ENCODE measurements around the gene HSD3B2. TPM values are rescaled to one million over a fixed set of nuclear protein-coding genes. Genes with fewer than 3 reads are reported as not detected.

HSD3B2 gene
- polyA plus RNA-seq, 1 experiment: not detected

DNA sequence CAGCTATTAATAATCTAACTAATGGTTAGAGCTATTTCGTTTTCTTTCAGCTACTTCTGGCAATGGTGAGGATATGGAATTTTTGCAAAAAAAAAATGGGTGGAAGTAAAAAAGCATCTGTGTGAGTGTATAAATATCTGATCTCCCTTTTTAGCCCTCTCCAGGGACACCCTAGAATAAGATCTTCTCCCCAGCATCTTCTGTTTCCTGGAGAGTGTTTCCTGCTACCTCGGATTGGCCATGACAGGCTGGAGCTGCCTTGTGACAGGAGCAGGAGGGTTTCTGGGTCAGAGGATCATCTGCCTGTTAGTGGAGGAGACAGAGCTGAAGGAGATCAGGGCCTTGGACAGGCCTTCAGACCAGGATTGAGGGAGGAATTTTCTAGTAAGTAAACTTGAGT, 23.8 kb downstream of the HSD3B2 start:
- DNase-seq (ENCODE audit: low read depth): no peak
- TF ChIP-seq, protein P1, sequence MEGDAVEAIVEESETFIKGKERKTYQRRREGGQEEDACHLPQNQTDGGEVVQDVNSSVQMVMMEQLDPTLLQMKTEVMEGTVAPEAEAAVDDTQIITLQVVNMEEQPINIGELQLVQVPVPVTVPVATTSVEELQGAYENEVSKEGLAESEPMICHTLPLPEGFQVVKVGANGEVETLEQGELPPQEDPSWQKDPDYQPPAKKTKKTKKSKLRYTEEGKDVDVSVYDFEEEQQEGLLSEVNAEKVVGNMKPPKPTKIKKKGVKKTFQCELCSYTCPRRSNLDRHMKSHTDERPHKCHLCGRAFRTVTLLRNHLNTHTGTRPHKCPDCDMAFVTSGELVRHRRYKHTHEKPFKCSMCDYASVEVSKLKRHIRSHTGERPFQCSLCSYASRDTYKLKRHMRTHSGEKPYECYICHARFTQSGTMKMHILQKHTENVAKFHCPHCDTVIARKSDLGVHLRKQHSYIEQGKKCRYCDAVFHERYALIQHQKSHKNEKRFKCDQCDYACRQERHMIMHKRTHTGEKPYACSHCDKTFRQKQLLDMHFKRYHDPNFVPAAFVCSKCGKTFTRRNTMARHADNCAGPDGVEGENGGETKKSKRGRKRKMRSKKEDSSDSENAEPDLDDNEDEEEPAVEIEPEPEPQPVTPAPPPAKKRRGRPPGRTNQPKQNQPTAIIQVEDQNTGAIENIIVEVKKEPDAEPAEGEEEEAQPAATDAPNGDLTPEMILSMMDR (IDR thresholded peaks at IDR 0.05; ENCODE audit: insufficient read depth, low read depth, low read length): no peak
- Histone ChIP-seq H3K27me3 (ENCODE audit: control insufficient read depth, insufficient read depth, low read length) (no peaks in the 10 kb centered on the region), H3K36me3 (ENCODE audit: control insufficient read depth, insufficient read depth, low read length) (no peaks in the 10 kb centered on the region), H3K4me3 (ENCODE audit: low read depth, low read length) (no peak overlapping the region)
- POLR2A ChIA-PET: no interaction called here
- CTCF ChIA-PET: interaction anchor here (0.6 to 1.2 kb wide), 2 partner anchors 20 to 164 kb away, joined by 3 read pairs; no protein-coding TSS in a partner anchor

DNA sequence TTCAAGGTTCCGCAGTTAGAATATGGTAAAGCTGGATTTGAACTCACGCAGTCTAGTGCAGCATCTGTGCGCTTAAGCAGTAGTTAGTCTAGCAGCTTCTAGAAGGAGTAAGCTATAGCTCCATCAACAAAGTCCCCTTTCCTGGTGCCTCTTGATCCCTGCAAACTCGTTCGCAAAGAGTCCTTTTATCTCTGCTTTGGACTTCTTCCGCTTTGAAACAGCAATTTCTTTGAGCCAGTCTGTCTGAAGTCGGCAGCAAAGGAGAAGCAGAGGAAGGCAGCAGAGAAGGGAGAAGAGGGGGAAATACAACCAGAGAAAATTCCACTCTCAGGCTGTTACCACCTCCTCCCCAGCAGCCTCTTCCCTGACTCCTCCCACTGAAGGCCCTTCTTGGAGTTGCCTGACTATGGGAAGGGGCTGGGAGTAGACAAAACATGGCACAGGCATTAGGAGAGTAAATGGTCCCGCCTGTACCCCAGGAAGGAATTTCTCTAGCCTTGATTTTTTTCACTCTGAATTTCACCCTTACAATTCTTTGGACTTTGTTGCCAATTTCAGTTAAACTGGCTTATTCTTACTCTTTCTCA, 25.9 kb downstream of the HSD3B2 start:
- Histone ChIP-seq H3K27me3 (ENCODE audit: control insufficient read depth, insufficient read depth, low read length) (no peaks in the 10 kb centered on the region), H3K36me3 (ENCODE audit: control insufficient read depth, insufficient read depth, low read length) (no peaks in the 10 kb centered on the region), H3K4me3 (ENCODE audit: low read depth, low read length) (no peak overlapping the region)
- CTCF ChIA-PET: no interaction called here
- DNase-seq (ENCODE audit: low read depth): no peak
- POLR2A ChIA-PET: no interaction called here
- TF ChIP-seq, protein P1 (IDR thresholded peaks at IDR 0.05; ENCODE audit: insufficient read depth, low read depth, low read length): no peak

DNA sequence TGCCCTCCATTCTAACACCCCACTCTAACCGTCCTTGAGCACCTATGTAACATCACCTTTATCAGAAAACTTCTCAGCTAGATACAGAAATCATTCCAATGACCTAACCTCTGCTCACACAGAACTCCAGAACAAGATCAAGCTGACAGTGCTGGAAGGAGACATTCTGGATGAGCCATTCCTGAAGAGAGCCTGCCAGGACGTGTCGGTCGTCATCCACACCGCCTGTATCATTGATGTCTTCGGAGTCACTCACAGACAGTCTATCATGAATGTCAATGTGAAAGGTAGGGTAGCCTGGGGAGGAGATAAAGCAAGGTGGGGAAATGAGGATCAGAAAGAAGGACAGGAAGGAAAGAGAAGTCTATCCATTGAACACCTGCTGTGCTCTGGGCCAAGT, 27.8 kb downstream of the HSD3B2 start:
- DNase-seq (ENCODE audit: low read depth): no peak
- no peaks in the 10 kb centered on the region for H3K27me3 ChIP-seq (ENCODE audit: control insufficient read depth, insufficient read depth, low read length)
- TF ChIP-seq, protein P1 (IDR thresholded peaks at IDR 0.05; ENCODE audit: insufficient read depth, low read depth, low read length): no peak
- no peaks in the 10 kb centered on the region for H3K36me3 ChIP-seq (ENCODE audit: control insufficient read depth, insufficient read depth, low read length)
- ChIA-PET CTCF (no interaction called here), POLR2A (no interaction called here)
- no peak overlapping the region for H3K4me3 ChIP-seq (ENCODE audit: low read depth, low read length)

DNA sequence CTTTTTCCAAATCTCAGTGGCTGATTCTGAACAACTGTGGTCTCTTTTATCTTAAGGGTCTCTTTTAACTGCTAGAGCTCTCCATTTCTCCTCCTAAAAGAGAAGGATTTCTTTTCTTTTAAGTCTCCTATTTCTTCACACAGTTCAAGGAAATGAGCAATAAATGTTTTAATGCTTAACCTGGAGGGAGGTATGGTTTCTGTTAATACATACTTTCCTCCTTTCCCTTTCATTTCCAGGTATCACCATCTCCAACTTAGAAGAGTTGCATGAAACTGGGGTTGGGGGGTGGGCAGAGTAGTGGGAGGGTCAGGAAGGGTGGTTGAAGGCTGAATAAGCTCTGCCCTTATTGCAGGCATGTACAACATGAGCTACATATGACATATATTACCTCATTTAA, 31.4 kb downstream of the HSD3B2 start:
- ChIA-PET CTCF (no interaction called here), POLR2A (no interaction called here)
- DNase-seq (ENCODE audit: low read depth): no peak
- Histone ChIP-seq H3K36me3 (ENCODE audit: control insufficient read depth, insufficient read depth, low read length) (no peaks in the 10 kb centered on the region), H3K4me3 (ENCODE audit: low read depth, low read length) (no peak overlapping the region), H3K27me3 (ENCODE audit: control insufficient read depth, insufficient read depth, low read length) (no peaks in the 10 kb centered on the region)
- TF ChIP-seq, protein P1 (IDR thresholded peaks at IDR 0.05; ENCODE audit: insufficient read depth, low read depth, low read length): no peak

GRCh38 chr1:119447344-119448126, 32.6 kb downstream of the HSD3B2 start:
- TF ChIP-seq, protein P1 (IDR thresholded peaks at IDR 0.05; ENCODE audit: insufficient read depth, low read depth, low read length): no peak
- ChIA-PET CTCF (interaction anchor here (0.7 kb wide), 1 partner anchor 9 kb away, joined by 3 read pairs; no protein-coding TSS in a partner anchor), POLR2A (no interaction called here)
- H3K36me3 ChIP-seq (ENCODE audit: control insufficient read depth, insufficient read depth, low read length): no peaks in the 10 kb centered on the region
- H3K27me3 ChIP-seq (ENCODE audit: control insufficient read depth, insufficient read depth, low read length): no peaks in the 10 kb centered on the region
- no peak for DNase-seq (ENCODE audit: low read depth)
- no peak overlapping the region for H3K4me3 ChIP-seq (ENCODE audit: low read depth, low read length)
